GM18520 (cell line): Measurements from ENCODE around the gene ZFYVE21.

ENCODE experiments used
- ATAC-seq: cut with Tn5 transposase; IDR thresholded peaks from one replicate; pipeline ENCODE4 v1.9.1; 2021; ENCODE audit not compliant: unreplicated experiment

ZFYVE21 gene

DNA sequence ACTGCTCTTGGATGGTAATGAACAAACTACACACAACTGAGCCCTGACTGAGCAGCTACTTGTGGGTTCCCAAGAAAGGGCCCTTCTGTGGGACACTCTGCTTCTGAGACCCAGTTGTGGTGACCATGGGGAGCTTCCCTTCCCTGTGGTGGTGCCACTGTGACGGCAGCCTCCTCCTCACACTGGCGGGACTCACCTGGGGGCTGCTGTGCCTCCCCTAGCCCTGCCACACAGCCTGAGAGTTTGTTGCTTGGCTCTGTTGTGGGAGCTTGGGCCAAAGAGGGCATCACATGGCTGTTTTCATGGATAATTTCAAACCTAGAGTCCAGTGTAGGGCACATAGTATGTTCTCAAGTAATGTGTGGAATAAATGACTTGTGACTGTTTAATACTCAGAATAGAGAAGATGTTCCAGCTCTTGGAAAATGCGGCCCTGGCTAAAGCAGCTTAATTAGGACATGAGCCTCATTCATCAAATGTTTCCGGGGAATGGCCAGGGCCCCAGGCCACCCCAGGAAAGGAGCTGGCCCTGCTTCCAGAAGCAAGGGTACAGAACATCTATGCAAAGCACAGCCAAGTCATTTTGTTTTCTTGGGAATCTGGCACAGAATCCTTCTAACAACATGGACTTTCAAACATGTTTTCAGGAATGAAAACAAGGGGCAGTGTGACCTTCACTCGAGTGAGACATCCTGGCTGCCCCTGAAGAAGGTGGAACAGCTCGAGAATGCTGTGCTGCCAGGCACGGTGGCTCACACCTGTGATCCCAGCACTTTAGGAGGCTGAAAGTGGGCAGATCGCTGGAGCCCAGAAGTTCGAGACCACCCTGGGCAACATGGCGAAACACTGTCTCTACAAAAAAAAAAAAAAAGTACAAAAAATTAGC is 21.2 kb downstream of the ZFYVE21 start:
- ATAC-seq, result no peak

- ATAC-seq, result no peak
Measured at GRCh38 chr14:103737432-103738045, 21.9 kb downstream of the ZFYVE21 start.

- ATAC-seq, result no peak
Measured at GRCh38 chr14:103738166-103738565, 22.6 kb downstream of the ZFYVE21 start.

DNA sequence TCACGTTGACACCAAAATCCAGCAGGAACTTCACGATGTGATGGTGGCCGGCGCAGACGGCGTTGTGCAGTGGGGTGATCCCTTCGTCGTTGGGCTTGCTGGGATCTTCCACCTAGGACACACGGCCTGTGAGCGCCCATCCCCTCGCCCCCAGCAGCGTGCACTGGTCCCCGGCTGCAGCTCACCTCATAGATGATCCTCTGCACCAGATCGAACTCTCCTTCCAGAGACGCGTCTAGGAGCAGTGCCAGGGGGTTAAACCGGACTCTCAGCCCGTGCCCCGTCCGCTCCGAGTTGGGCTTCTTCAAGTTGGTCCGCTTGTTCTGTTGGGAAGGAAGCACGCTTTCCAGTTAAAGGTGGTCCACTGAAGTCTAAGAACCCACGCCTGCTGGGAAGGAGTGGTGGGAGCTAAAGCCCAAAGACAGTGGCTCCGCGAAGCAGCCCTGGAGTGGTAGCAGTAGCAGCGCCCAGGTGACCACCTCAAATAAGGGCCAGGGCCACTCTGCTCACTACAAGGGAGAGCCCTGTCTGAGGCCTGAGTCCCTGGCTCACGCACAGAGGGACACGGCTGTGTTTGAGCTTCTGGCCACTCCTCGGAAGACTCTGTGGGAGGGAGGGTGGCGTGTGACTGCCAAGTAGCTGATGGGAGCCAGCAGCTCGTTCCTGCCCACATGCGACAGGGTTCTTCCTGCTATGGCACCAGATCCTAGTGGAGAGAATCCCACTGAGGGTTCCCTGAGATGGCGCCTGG is 23.3 kb downstream of the ZFYVE21 start:
- ATAC-seq, result no peak

- ATAC-seq, result no peak
Measured at GRCh38 chr14:103739466-103739792, 23.8 kb downstream of the ZFYVE21 start.

GRCh38 chr14:103739793-103740501 is 24.3 kb downstream of the ZFYVE21 start:
- no peak for ATAC-seq

- ATAC-seq, result no peak
Measured at GRCh38 chr14:103740991-103741689, 25.5 kb downstream of the ZFYVE21 start.

DNA sequence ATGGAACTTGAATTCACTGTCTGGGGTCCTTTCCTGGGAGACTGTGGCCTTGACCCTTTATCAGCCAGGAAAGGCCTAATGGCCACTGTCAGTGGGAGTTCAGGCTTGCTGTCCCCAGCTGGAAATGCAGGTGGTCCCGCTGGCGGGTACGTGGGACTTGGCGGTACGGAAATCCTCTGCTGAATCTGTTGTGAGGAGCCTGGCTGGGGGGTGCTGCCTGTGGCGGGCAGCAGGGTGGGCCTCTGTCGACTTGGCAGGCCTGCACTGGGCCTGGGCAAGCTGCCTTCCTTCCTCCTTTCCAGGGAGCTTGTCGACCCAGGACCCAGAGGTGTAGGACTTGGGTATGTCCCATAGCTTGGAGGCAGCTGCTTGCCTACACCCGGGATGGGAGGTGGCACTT is 26.3 kb downstream of the ZFYVE21 start:
- ATAC-seq, result no peak

GRCh38 chr14:103742499-103743255 is 27.1 kb downstream of the ZFYVE21 start:
- ATAC-seq, result no peak

DNA sequence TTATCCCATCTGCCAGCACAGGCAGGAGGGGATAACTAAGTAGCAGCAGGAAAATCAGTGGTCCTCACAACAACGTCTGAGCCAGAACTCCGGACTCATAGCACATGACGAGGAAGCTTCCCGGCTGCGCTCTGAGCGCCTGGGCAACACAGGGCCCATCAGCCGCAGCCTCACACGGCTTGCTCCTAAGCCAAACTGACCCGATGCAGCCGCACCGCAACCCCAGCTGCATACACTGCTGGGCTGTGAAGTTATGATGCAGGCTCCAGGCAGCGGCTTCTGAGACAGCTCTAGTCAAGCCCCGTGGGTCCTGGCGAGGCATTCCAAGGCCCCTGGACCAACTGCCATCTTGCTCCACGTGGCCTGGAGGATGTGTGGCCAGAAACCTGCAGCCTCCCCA is 28.1 kb downstream of the ZFYVE21 start:
- ATAC-seq, result no peak

GRCh38 chr14:103744621-103745395 is 29.2 kb downstream of the ZFYVE21 start:
- no peak for ATAC-seq

DNA sequence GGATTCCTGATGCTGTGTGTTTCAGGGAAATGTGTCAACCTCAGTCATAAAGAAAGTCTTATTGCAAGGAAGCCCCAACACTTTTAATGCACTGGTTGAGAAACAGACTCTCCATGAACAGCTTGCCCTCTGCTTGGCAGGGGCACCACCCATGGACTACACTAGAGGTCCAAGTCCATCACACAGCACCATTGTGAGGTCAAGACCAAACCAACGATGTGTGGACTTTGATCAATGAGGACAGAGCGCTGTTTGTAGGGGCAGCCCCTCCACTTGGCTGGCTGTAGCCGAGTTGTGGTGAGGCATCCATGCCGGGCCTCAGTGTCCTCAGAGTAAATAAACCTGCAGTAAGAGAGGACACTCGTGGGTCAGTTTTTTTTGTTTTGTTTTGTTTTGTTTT is 29.8 kb downstream of the ZFYVE21 start:
- no peak for ATAC-seq

DNA sequence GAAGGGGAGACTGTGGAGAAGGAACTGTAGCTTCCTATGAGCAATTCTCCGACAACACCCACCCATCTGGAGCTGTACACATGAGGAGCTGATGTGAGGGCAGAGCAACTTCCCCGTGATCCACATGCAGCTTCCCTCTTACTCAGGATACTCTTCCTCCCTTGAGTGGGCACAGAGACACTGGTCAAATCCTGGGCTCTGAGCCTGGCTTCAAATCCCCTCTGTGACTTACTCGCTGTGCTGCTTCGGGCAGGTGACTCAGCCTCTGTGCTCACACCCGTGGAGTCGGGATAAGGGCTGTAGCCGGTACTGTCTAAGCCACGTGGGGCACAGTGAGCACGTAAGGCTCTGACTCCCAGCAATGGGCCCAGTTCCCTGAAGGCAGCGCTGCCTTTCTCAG is 31.1 kb downstream of the ZFYVE21 start:
- ATAC-seq, result no peak

- no peak for ATAC-seq
Measured at GRCh38 chr14:103748534-103748857, 32.9 kb downstream of the ZFYVE21 start.

GRCh38 chr14:103749452-103749851 is 33.8 kb downstream of the ZFYVE21 start:
- ATAC-seq, result no peak

DNA sequence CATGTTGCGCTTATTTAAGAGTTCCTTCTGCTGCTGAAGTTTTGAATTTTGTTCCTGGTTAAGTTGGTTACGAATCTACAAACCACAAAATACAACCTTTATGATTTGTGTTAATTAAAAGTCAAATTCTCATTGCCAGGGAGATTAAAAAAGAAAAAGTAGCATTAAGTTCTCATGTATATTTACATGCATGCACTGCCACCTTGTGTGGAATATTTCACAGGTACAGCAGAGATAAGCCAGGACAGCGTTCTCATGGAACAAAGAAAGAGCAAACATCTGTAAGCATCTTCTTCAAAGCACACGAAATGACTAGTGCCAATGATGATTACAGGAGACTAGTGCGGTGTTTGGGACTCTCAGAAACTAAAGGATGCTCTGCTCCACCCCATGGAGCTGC is 34.2 kb downstream of the ZFYVE21 start:
- ATAC-seq, result no peak

DNA sequence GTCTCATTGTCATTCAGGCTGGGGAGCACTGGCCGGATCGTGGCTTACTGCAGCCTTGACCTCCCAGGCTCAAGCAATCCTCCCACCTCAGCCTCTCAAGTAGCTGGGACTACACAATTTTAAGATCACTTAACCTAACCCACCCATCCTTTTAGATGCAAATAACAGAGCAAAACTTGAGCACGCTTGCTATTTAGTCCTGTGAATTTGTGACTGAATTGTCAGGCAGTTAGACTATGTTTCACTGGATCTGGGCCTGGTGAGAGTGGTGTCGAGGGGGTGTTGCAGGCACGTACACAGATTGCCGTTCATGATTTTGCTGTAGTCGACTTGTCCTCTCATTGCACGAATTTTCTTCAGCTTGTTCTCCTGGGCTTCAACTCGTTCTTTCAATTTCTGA is 38.2 kb downstream of the ZFYVE21 start:
- no peak for ATAC-seq

DNA sequence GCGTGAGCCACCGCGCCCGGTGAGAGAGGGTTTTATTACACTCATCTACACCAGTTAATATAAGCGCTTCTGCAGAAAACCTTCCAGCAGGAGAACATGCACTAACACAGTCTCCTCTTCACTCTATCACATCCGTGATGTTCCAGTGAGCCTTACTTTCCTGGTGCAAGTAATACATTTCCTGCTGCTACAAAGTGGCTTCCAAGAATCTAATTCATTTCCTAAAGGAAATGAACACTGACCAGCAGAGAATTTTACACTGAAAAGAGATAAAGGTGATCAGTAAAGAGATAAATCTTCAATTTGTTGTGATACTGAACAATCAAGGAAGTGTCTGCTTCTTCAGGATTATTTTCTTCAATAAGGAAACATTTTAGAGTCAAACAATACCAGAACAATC is 39.5 kb downstream of the ZFYVE21 start:
- ATAC-seq, result no peak

GRCh38 chr14:103758059-103758776 is 42.6 kb downstream of the ZFYVE21 start:
- no peak for ATAC-seq
